HUES6 (cell line): ENCODE results near the gene DNPEP.

Source experiments
- H3K27ac ChIP-seq: 2 replicates; pipeline ENCODE4 v1.7.0; 2013; ENCODE audit warnings: low read depth, mild to moderate bottlenecking, low read length, inconsistent platforms
- H3K27me3 ChIP-seq: 2 replicates; pipeline ENCODE4 v1.6.1; 2013; ENCODE audit warnings: low read length; ENCODE audit not compliant: control insufficient read depth, insufficient read depth
- H3K36me3 ChIP-seq: 2 replicates; pipeline ENCODE4 v1.6.1; 2013; ENCODE audit warnings: low read length; ENCODE audit not compliant: control insufficient read depth, insufficient read depth
- H3K4me1 ChIP-seq: 2 replicates; pipeline ENCODE4 v1.6.1; 2013; ENCODE audit warnings: low read length; ENCODE audit not compliant: control insufficient read depth, insufficient read depth
- H3K4me3 ChIP-seq: 2 replicates; pipeline ENCODE4 v1.5.1; 2013; ENCODE audit warnings: low read depth, low read length
- H3K9ac ChIP-seq: one replicate; pipeline ENCODE4 v1.6.1; 2013; ENCODE audit warnings: mild to moderate bottlenecking, low read length
- H3K9me3 ChIP-seq: 2 replicates; pipeline ENCODE4 v1.6.1; 2013; ENCODE audit warnings: low read depth, low read length; ENCODE audit not compliant: control insufficient read depth, insufficient read depth

DNPEP gene

GRCh38 chr2:219387306-219388120 is at the start of gene DNPEP:
DNPEP (minus strand) TSS chr2:219387912; CDS start chr2:219387794, 118 bp downstream.
- H3K27me3 ChIP-seq: no peaks in the 10 kb centered on the region
- peaks cover 11% of the 10 kb centered on the region for H3K4me1 ChIP-seq
- peak within 1 kb of the TSS; percentile 81 for H3K9ac ChIP-seq
- H3K27ac ChIP-seq: no peak within 1 kb of the TSS
- H3K4me3 ChIP-seq: peak within 1 kb of the TSS; percentile 84
- no peaks in the 10 kb centered on the region for H3K9me3 ChIP-seq
- peaks cover 37% of the 10 kb centered on the region for H3K36me3 ChIP-seq

GRCh38 chr2:219437141-219437540 is 49.4 kb upstream of the DNPEP start:
- H3K4me1 ChIP-seq: peaks cover 20% of the 10 kb centered on the region
- H3K9me3 ChIP-seq: no peaks in the 10 kb centered on the region
- peaks cover 52% of the 10 kb centered on the region for H3K27me3 ChIP-seq
- no peaks in the 10 kb centered on the region for H3K36me3 ChIP-seq
- no peak overlapping the region for H3K4me3 ChIP-seq
- no peak overlapping the region for H3K9ac ChIP-seq
- no peak overlapping the region for H3K27ac ChIP-seq

DNA sequence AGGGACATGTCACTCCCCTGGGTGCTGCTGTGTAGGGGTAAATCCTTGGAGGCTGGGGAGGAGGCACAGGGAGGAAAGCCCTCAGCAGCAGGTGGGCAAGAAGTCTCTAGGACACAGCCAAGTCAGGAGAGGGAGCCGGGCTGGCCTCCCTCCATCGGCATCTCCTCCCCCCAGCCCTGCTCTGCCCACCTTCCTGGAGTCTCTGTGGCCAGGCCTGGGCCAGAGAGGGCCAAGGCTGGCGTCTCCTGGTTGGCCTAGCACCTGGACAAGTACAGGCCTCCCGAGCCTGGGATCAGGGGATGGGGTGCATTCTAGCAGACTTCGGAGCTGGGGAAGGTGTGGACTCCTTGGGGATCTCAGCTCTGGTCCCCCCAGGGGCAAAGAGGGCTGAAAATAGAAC is 48.8 kb upstream of the DNPEP start:
- peaks cover 51% of the 10 kb centered on the region for H3K27me3 ChIP-seq
- peaks cover 19% of the 10 kb centered on the region for H3K4me1 ChIP-seq
- no peak overlapping the region for H3K9ac ChIP-seq
- H3K36me3 ChIP-seq: no peaks in the 10 kb centered on the region
- no peaks in the 10 kb centered on the region for H3K9me3 ChIP-seq
- H3K27ac ChIP-seq: no peak overlapping the region
- no peak overlapping the region for H3K4me3 ChIP-seq

GRCh38 chr2:219435701-219436100 is 48.0 kb upstream of the DNPEP start:
- no peaks in the 10 kb centered on the region for H3K36me3 ChIP-seq
- peaks cover 43% of the 10 kb centered on the region for H3K27me3 ChIP-seq
- H3K9me3 ChIP-seq: no peaks in the 10 kb centered on the region
- H3K4me3 ChIP-seq: no peak overlapping the region
- no peak overlapping the region for H3K27ac ChIP-seq
- peaks cover 12% of the 10 kb centered on the region for H3K4me1 ChIP-seq
- H3K9ac ChIP-seq: no peak overlapping the region

GRCh38 chr2:219434718-219435525 is 47.2 kb upstream of the DNPEP start, which contains the start of gene SPEG:
SPEG (plus strand) TSS chr2:219434843; CDS start chr2:219434978, 135 bp downstream.
- H3K9ac ChIP-seq: peak within 1 kb of the TSS; percentile 3
- H3K4me3 ChIP-seq: peak within 1 kb of the TSS; percentile 29
- H3K9me3 ChIP-seq: no peaks in the 10 kb centered on the region
- no peak within 1 kb of the TSS for H3K27ac ChIP-seq
- peaks cover 41% of the 10 kb centered on the region for H3K27me3 ChIP-seq
- H3K4me1 ChIP-seq: peaks cover 12% of the 10 kb centered on the region
- H3K36me3 ChIP-seq: no peaks in the 10 kb centered on the region

DNA sequence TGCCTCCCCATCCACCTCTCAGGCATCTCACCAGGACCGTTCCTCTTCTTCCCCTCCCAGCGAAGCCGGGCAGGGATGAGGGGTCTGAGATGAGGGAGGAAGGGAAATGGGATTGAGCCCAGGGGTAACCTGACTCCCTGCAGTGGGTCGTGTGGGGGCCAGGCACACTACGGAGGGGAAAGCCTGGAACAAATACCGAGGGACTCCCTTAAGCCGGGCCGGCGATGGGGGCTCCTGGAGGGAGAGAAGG is 46.7 kb upstream of the DNPEP start:
- Histone ChIP-seq H3K4me1 (peaks cover 12% of the 10 kb centered on the region), H3K9me3 (no peaks in the 10 kb centered on the region), H3K36me3 (no peaks in the 10 kb centered on the region), H3K4me3 (peak overlapping the region; percentile 29), H3K27ac (no peak overlapping the region), H3K9ac (peak overlapping the region; percentile 3), H3K27me3 (peaks cover 41% of the 10 kb centered on the region)

GRCh38 chr2:219433666-219434467 is 46.2 kb upstream of the DNPEP start:
- H3K9me3 ChIP-seq: no peaks in the 10 kb centered on the region
- no peak overlapping the region for H3K27ac ChIP-seq
- H3K4me3 ChIP-seq: peak overlapping the region; percentile 29
- peaks cover 12% of the 10 kb centered on the region for H3K4me1 ChIP-seq
- H3K9ac ChIP-seq: no peak overlapping the region
- H3K27me3 ChIP-seq: peaks cover 35% of the 10 kb centered on the region
- H3K36me3 ChIP-seq: no peaks in the 10 kb centered on the region

GRCh38 chr2:219430633-219431615 is 43.2 kb upstream of the DNPEP start:
- Histone ChIP-seq H3K9ac (no peak overlapping the region), H3K27me3 (peaks cover 10% of the 10 kb centered on the region), H3K9me3 (no peaks in the 10 kb centered on the region), H3K27ac (no peak overlapping the region), H3K4me3 (no peak overlapping the region), H3K36me3 (no peaks in the 10 kb centered on the region), H3K4me1 (peaks cover 12% of the 10 kb centered on the region)

- Histone ChIP-seq H3K9me3 (no peaks in the 10 kb centered on the region), H3K4me3 (no peak overlapping the region), H3K27ac (no peak overlapping the region), H3K27me3 (peaks cover 2% of the 10 kb centered on the region), H3K9ac (no peak overlapping the region), H3K36me3 (no peaks in the 10 kb centered on the region), H3K4me1 (peaks cover 8% of the 10 kb centered on the region)
These were observed 42.4 kb upstream of the DNPEP start for GRCh38 chr2:219429958-219430606.

DNA sequence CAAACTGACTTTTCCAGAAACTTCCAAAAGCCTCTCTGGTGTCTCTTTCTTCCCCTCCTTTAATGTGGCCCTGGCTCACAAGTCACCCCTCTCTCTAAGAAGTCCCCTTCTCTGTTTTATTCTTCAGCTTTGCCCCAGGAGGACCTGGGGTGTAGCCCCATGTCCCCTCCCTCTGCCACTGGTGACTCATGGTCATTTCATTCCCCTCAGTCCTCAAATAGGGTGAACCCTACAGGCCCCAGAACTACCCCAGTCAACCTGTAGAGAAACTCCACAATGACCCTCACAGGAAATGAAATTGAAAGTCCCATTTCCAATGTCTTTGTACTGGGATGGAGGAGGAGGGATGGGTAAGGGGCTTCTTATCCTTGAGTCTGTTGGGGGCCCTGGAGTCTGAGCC is 40.8 kb upstream of the DNPEP start:
- Histone ChIP-seq H3K9ac (no peak overlapping the region), H3K4me3 (no peak overlapping the region), H3K36me3 (no peaks in the 10 kb centered on the region), H3K27me3 (no peaks in the 10 kb centered on the region), H3K9me3 (no peaks in the 10 kb centered on the region), H3K4me1 (no peaks in the 10 kb centered on the region; the same call in 1 of the 2 replicates), H3K27ac (no peak overlapping the region)
